CD4-positive, alpha-beta T cell treated with Interleukin-17A for 1 hour (primary cell): ENCODE measurements around the gene SNRPA.
A peak's percentile ranks its signal among the peaks of the same experiment; 100 is the strongest.
"Not testable (repeated sequence)": the region's sequence is repeated elsewhere in the genome, so short reads cannot be mapped to it uniquely, and the experiment has no call there.

Experiments
- DNase-seq: peaks from one replicate; pipeline ENCODE4 v3.0.0-alpha.2; 2020

The SNRPA gene

GRCh38 chr19:40721936-40722661 lies 28.9 kb upstream of the SNRPA start:
- DNase-seq, result no peak

- DNase-seq, result no peak
Measured at GRCh38 chr19:40723661-40724254, 27.2 kb upstream of the SNRPA start.

GRCh38 chr19:40724315-40724714 lies 26.7 kb upstream of the SNRPA start:
- no peak for DNase-seq

- no peak for DNase-seq
Measured at GRCh38 chr19:40724855-40725254, 26.1 kb upstream of the SNRPA start.

- no peak for DNase-seq
Measured at GRCh38 chr19:40726279-40726678, 24.7 kb upstream of the SNRPA start.

GRCh38 chr19:40730065-40730464 lies 20.9 kb upstream of the SNRPA start:
- DNase-seq, result not testable (repeated sequence)

- not testable (repeated sequence) for DNase-seq
Measured at GRCh38 chr19:40732304-40732703, 18.7 kb upstream of the SNRPA start.

GRCh38 chr19:40733149-40733548 lies 17.9 kb upstream of the SNRPA start:
- no peak for DNase-seq

GRCh38 chr19:40735013-40735771 lies 15.8 kb upstream of the SNRPA start:
- no peak for DNase-seq

GRCh38 chr19:40736661-40737060 lies 14.3 kb upstream of the SNRPA start:
- no peak for DNase-seq

GRCh38 chr19:40737102-40737644 lies 13.8 kb upstream of the SNRPA start:
- no peak for DNase-seq

GRCh38 chr19:40739030-40739839 lies 11.8 kb upstream of the SNRPA start:
- DNase-seq, result no peak

- DNase-seq, result no peak
Measured at GRCh38 chr19:40739871-40740703, 10.9 kb upstream of the SNRPA start.

GRCh38 chr19:40740747-40741146 lies 10.3 kb upstream of the SNRPA start:
- DNase-seq, result no peak

- no peak for DNase-seq
Measured at GRCh38 chr19:40741527-40742390, 9.2 kb upstream of the SNRPA start.

GRCh38 chr19:40742477-40742876 lies 8.5 kb upstream of the SNRPA start:
- DNase-seq, result no peak

- no peak for DNase-seq
Measured at GRCh38 chr19:40742886-40743285, 8.1 kb upstream of the SNRPA start.

- no peak for DNase-seq
Measured at GRCh38 chr19:40743926-40744325, 7.1 kb upstream of the SNRPA start.

- peak; percentile 32 for DNase-seq
Measured at GRCh38 chr19:40744554-40745401, 6.2 kb upstream of the SNRPA start.

GRCh38 chr19:40745402-40745780 lies 5.6 kb upstream of the SNRPA start:
- no peak for DNase-seq
